IMR-90 (cell line): ENCODE measurements around the gene ABHD17C. TPM values are rescaled to one million over a fixed set of nuclear protein-coding genes. Genes with fewer than 3 reads are reported as not detected.

Experiments
- ATAC-seq: fragments of 200-7000 bp; cut with Tn5 transposase; 2 replicates; pipeline ENCODE4 v1.9.1; 2020; ENCODE audit warnings: low read depth, mild to moderate bottlenecking, moderate library complexity
- BruUV-seq: library from RNA; stranded (reverse); fragments of 400-500 nt; replicated peaks from 2 replicates; lab custom pipeline; 2021; lab: Mats Ljungman, UMichigan
- CTCF ChIA-PET: fragments of 300-600 bp; formaldehyde crosslinking; extraction: SDS; loops from one replicate; lab custom pipeline; 2021; ENCODE audit warnings: antibody characterized with exemption; lab: Yijun Ruan, JAX
- POLR2A ChIA-PET: fragments of 300-600 bp; sonication (Branson Sonifier 250); formaldehyde crosslinking; loops from one replicate; lab custom pipeline; 2022; ENCODE audit warnings: antibody characterized with exemption; ENCODE audit not compliant: unreplicated experiment; lab: Charles Lee
- DNase-seq: peaks from one replicate; pipeline ENCODE4 v3.0.0; 2013
- H2AFZ ChIP-seq: replicated peaks from 2 replicates; pipeline ENCODE3; 2013; ENCODE audit warnings: low read length, mild to moderate bottlenecking; ENCODE audit not compliant: poor library complexity
- H2AK5ac ChIP-seq: 2 replicates; pipeline ENCODE4 v1.6.1; 2013; ENCODE audit warnings: low read depth, low read length, inconsistent platforms
- H2AK9ac ChIP-seq: replicated peaks from 2 replicates; pipeline ENCODE3; 2013; ENCODE audit warnings: mild to moderate bottlenecking, low read depth, low read length, moderate library complexity; ENCODE audit not compliant: poor library complexity
- H2BK120ac ChIP-seq: 2 replicates; pipeline ENCODE4 v1.6.1; 2013; ENCODE audit warnings: low read depth, low read length, inconsistent platforms
- H2BK15ac ChIP-seq: 3 replicates; pipeline ENCODE4 v1.6.1; 2013; ENCODE audit warnings: low read depth, low read length, inconsistent platforms
- H2BK20ac ChIP-seq: 2 replicates; pipeline ENCODE4 v1.6.1; 2013; ENCODE audit warnings: low read depth, mild to moderate bottlenecking, inconsistent platforms, low read length, moderate library complexity
- H2BK5ac ChIP-seq: 2 replicates; pipeline ENCODE4 v1.6.1; 2013; ENCODE audit warnings: mild to moderate bottlenecking, low read depth, low read length, inconsistent platforms; ENCODE audit not compliant: poor library complexity, severe bottlenecking
- H3K14ac ChIP-seq: replicated peaks from 2 replicates; pipeline ENCODE4 v1.6.1; 2013; ENCODE audit warnings: low read depth, low read length, inconsistent platforms
- H3K18ac ChIP-seq: 2 replicates; pipeline ENCODE4 v1.6.1; 2013; ENCODE audit warnings: low read depth, low read length, control low read depth
- H3K23ac ChIP-seq: 2 replicates; pipeline ENCODE4 v1.6.1; 2013; ENCODE audit warnings: low read depth, low read length, inconsistent platforms
- H3K27ac ChIP-seq: 2 replicates; pipeline ENCODE4 v1.5.1; 2013; ENCODE audit warnings: mild to moderate bottlenecking, control low read depth, low read length; ENCODE audit not compliant: insufficient read depth
- H3K27me3 ChIP-seq: 2 replicates; pipeline ENCODE4 v1.6.1; 2013; ENCODE audit warnings: low read length; ENCODE audit not compliant: control insufficient read depth, insufficient read depth
- H3K36me3 ChIP-seq: 2 replicates; pipeline ENCODE4 v1.6.1; 2013; ENCODE audit warnings: low read length, mixed read lengths; ENCODE audit not compliant: control insufficient read depth, insufficient read depth
- H3K4ac ChIP-seq: 2 replicates; pipeline ENCODE4 v1.6.1; 2013; ENCODE audit warnings: low read depth, low read length, inconsistent platforms
- H3K4me1 ChIP-seq: 2 replicates; pipeline ENCODE4 v1.6.1; 2013; ENCODE audit warnings: low read length, mixed read lengths; ENCODE audit not compliant: control insufficient read depth, insufficient read depth
- H3K4me2 ChIP-seq: 2 replicates; pipeline ENCODE4 v1.6.1; 2013; ENCODE audit warnings: low read depth, mild to moderate bottlenecking, control low read depth, low read length, moderate library complexity
- H3K4me3 ChIP-seq: 2 replicates; pipeline ENCODE4 v1.5.1; 2013; ENCODE audit warnings: low read depth, mild to moderate bottlenecking, control low read depth, low read length, moderate library complexity; ENCODE audit not compliant: insufficient read depth
- H3K56ac ChIP-seq: 2 replicates; pipeline ENCODE4 v1.6.1; 2013; ENCODE audit warnings: low read length, inconsistent platforms; ENCODE audit not compliant: insufficient read depth; ENCODE audit errors: extremely low read depth
- H3K79me1 ChIP-seq, 2 experiments: 2 replicates each; pipeline ENCODE4 v1.6.1; 2013; ENCODE audit warnings: low read length in 2 of 2, inconsistent platforms in 1 of 2, low read depth in 1 of 2
- H3K9ac ChIP-seq: 2 replicates; pipeline ENCODE4 v1.6.1; 2013; ENCODE audit warnings: low read depth, low read length, control low read depth
- H3K9me1 ChIP-seq: 2 replicates; pipeline ENCODE4 v1.6.1; 2013; ENCODE audit warnings: low read length, inconsistent platforms; ENCODE audit not compliant: insufficient read depth
- H3K9me3 ChIP-seq: 2 replicates; pipeline ENCODE4 v1.6.1; 2013; ENCODE audit warnings: low read length; ENCODE audit not compliant: control insufficient read depth, insufficient read depth
- H4K20me1 ChIP-seq: 2 replicates; pipeline ENCODE4 v1.6.1; 2013; ENCODE audit warnings: low read length, inconsistent platforms; ENCODE audit not compliant: insufficient read depth
- H4K5ac ChIP-seq: 2 replicates; pipeline ENCODE4 v1.6.1; 2013; ENCODE audit warnings: mild to moderate bottlenecking, low read depth, low read length, control low read depth
- H4K8ac ChIP-seq, 2 experiments: 2 replicates each; pipeline ENCODE4 v1.6.1; 2013; ENCODE audit warnings: low read depth in 2 of 2, low read length in 2 of 2, control low read depth in 1 of 2, inconsistent platforms in 1 of 2
- H4K91ac ChIP-seq: 2 replicates; pipeline ENCODE4 v1.6.1; 2013; ENCODE audit warnings: low read depth, low read length, inconsistent platforms; ENCODE audit not compliant: insufficient read depth
- POLR2A ChIP-seq: IDR thresholded peaks from 2 replicates; pipeline ENCODE4 v1.6.1; 2012; ENCODE audit warnings: mild to moderate bottlenecking, low read depth, low read length
- WGBS, 2 experiments: methylation state at CpG; one replicate each; pipeline versions ENCODE4 v1.1.5 to v1.1.7; 2013; ENCODE audit warnings: missing lambda C conversion rate in 2 of 2; ENCODE audit not compliant: insufficient read length in 1 of 2; ENCODE audit errors: extremely low coverage in 2 of 2; 5-methylcytosine and 5-hydroxymethylcytosine counted together
- dilution Hi-C: fragments of 300-500 bp; cut with HindIII; formaldehyde crosslinking; loops from one replicate; pipeline ENCODE4 v1.14.3; 2018; ENCODE audit warnings: low sequenced_read_pairs; ENCODE audit not compliant: unreplicated experiment
- in situ Hi-C: fragments of 300-500 bp; cut with MboI; formaldehyde crosslinking; loops from 3 replicates; pipeline ENCODE4 v1.14.3; 2019; ENCODE audit warnings: low sequenced_read_pairs, inconsistent platforms, mixed read lengths
- intact Hi-C: fragments of 100-400 bp; cut with micrococcal nuclease; formaldehyde crosslinking; loops from 2 replicates; pipeline ENCODE4 v1.10.0; 2022
- polyA plus RNA-seq, 3 experiments: library from polyadenylated mRNA; depleted of rRNA; stranded (reverse); fragments of >200 nt; gene quantifications; 2 replicates each; pipeline ENCODE4 v1.2.3, GENCODE V29; 2012; ENCODE audit warnings: low replicate concordance in 1 of 3
- total RNA-seq: library from RNA; depleted of rRNA; stranded (reverse); fragments of >200 nt; gene quantifications from 2 replicates; pipeline ENCODE4 v1.2.3, GENCODE V29; 2012

Gene ABHD17C
- total and polyA plus RNA-seq, 2 of the 4 experiments (the other 2 are of a cell fraction): 5.4 to 10.3 TPM

- no peak overlapping the region for H3K9ac ChIP-seq
- H3K18ac ChIP-seq: no peak overlapping the region
- H3K4me3 ChIP-seq: no peak overlapping the region
- no peak for TF ChIP-seq POLR2A
- ChIA-PET CTCF (no interaction called here), POLR2A (no interaction called here)
- no peak overlapping the region for H3K4me2 ChIP-seq
- H4K8ac ChIP-seq: no peak overlapping the region
- ATAC-seq (no peak), DNase-seq (no peak)
- H3K9me1 ChIP-seq: peaks cover 33% of the 10 kb centered on the region
- no peak overlapping the region for H3K27ac ChIP-seq
- BruUV-seq: no TSS peak
- no peak overlapping the region for H4K5ac ChIP-seq
- no peak overlapping the region for H4K91ac ChIP-seq
- H4K20me1 ChIP-seq: peaks cover 69% of the 10 kb centered on the region
- no peak overlapping the region for H2AFZ ChIP-seq
- no peak overlapping the region for H3K56ac ChIP-seq
- no peaks in the 10 kb centered on the region for H3K27me3 ChIP-seq
- peak overlapping the region; percentile 57 for H3K23ac ChIP-seq
- H2BK15ac ChIP-seq: no peak overlapping the region
- WGBS, 2 experiments: no CpG with 5 or more reads among the region's 1 CpG
- peaks cover 7% of the 10 kb centered on the region; the same call in 1 of the 2 replicates for H3K36me3 ChIP-seq
- no peaks in the 10 kb centered on the region for H3K9me3 ChIP-seq
- H3K4ac ChIP-seq: no peak overlapping the region
- no peak overlapping the region for H2BK5ac ChIP-seq
- dilution Hi-C loops: no loop called here
- intact Hi-C loops: no loop called here
- H3K14ac ChIP-seq: peak overlapping the region; percentile 80; the same call in 1 of the 2 replicates
- peaks cover 16% of the 10 kb centered on the region for H3K4me1 ChIP-seq
- in situ Hi-C loops: no loop called here
- no peak overlapping the region for H2BK120ac ChIP-seq
- no peak overlapping the region for H2AK9ac ChIP-seq
- peaks cover 41 to 89% of the 10 kb centered on the region in 2 experiments for H3K79me1 ChIP-seq
- no peak overlapping the region for H2BK20ac ChIP-seq
- H2AK5ac ChIP-seq: no peak overlapping the region
These were observed 38.4 kb downstream of the ABHD17C start for GRCh38 chr15:80733460-80733859.
